Panc1 (cell line): ENCODE data around the gene ZDHHC8. TPM values are rescaled to one million over a fixed set of nuclear protein-coding genes. Genes with fewer than 3 reads are reported as not detected.

Experiments
- ATAC-seq: fragments of 200-7000 bp; cut with Tn5 transposase; 2 replicates; pipeline ENCODE4 v1.9.1; 2020; ENCODE audit warnings: mild to moderate bottlenecking, moderate library complexity
- BruUV-seq: library from RNA; stranded (reverse); fragments of 400-500 nt; replicated peaks from 2 replicates; lab custom pipeline; 2021; lab: Mats Ljungman, UMichigan
- CTCF ChIA-PET: fragments of 300-600 bp; sonication (Branson Sonifier 250); formaldehyde crosslinking; loops from one replicate; lab custom pipeline; 2022; ENCODE audit warnings: antibody characterized with exemption; lab: Charles Lee
- POLR2A ChIA-PET: fragments of 300-600 bp; sonication (Branson Sonifier 250); formaldehyde crosslinking; loops from one replicate; lab custom pipeline; 2022; ENCODE audit warnings: antibody characterized with exemption; lab: Charles Lee
- DNase-seq: peaks from one replicate; pipeline ENCODE4 v3.0.0-alpha.2; 2010; ENCODE audit warnings: low read depth, low spot score
- H3K27ac ChIP-seq: 2 replicates; pipeline ENCODE4 v1.5.1; 2011; ENCODE audit warnings: mild to moderate bottlenecking, low read length, inconsistent platforms
- H3K27me3 ChIP-seq: fragments of 200-500 bp; sonication (Bioruptor generic); 2 replicates; pipeline ENCODE4 v1.6.0; 2014; ENCODE audit warnings: low read length, inconsistent platforms; ENCODE audit not compliant: control insufficient read depth, insufficient read depth
- H3K36me3 ChIP-seq: fragments of 200-500 bp; sonication (Bioruptor generic); 2 replicates; pipeline ENCODE4 v1.5.1; 2014; ENCODE audit warnings: inconsistent platforms, mild to moderate bottlenecking, low read length, moderate library complexity; ENCODE audit not compliant: control insufficient read depth, insufficient read depth
- H3K4me1 ChIP-seq: 2 replicates; pipeline ENCODE4 v1.5.1; 2011; ENCODE audit warnings: inconsistent platforms, mild to moderate bottlenecking, low read length, moderate library complexity; ENCODE audit not compliant: control insufficient read depth, insufficient read depth
- H3K4me3 ChIP-seq, 2 experiments: 2 replicates each; pipeline ENCODE4 v1.5.1; 2011 to 2012; ENCODE audit warnings: low read depth in 2 of 2, low read length in 2 of 2, mild to moderate bottlenecking in 2 of 2, inconsistent platforms in 1 of 2, moderate library complexity in 1 of 2
- H3K9me3 ChIP-seq: fragments of 200-500 bp; sonication (Bioruptor generic); 2 replicates; pipeline ENCODE4 v1.5.1; 2014; ENCODE audit warnings: low read depth, mild to moderate bottlenecking, inconsistent platforms, low read length, moderate library complexity; ENCODE audit not compliant: control insufficient read depth, insufficient read depth
- POLR2AphosphoS5 ChIP-seq: IDR thresholded peaks from 2 replicates; pipeline ENCODE4 v1.6.1; 2012; ENCODE audit warnings: mild to moderate bottlenecking, low read depth, low read length, moderate library complexity
- REST ChIP-seq, 2 experiments: IDR thresholded peaks; 2 replicates each; pipeline ENCODE4 v1.6.1; 2011 to 2012; ENCODE audit warnings: low read depth in 2 of 2, control low read depth in 1 of 2, low read length in 1 of 2, mild to moderate bottlenecking in 1 of 2, moderate library complexity in 1 of 2; ENCODE audit not compliant: insufficient read depth in 1 of 2
- SIN3A ChIP-seq: IDR thresholded peaks from 2 replicates; pipeline ENCODE4 v1.6.1; 2012; ENCODE audit warnings: low read depth, mild to moderate bottlenecking, low read length, moderate library complexity, borderline replicate concordance; ENCODE audit not compliant: insufficient read depth
- TCF7L2 ChIP-seq: IDR thresholded peaks from 2 replicates; pipeline ENCODE4 v1.6.1; 2011; ENCODE audit warnings: mild to moderate bottlenecking, low read depth, low read length, inconsistent platforms
- in situ Hi-C: cut with HindIII; loops from 2 replicates; pipeline ENCODE4 v1.10.0; 2016; ENCODE audit warnings: low sequenced_read_pairs, low pct_unique_long_range_greater_than_20kb
- intact Hi-C: fragments of 100-400 bp; cut with micrococcal nuclease; formaldehyde crosslinking; loops from one replicate; pipeline ENCODE4 v1.10.0; 2022; ENCODE audit not compliant: unreplicated experiment
- total RNA-seq: library from RNA; stranded (reverse); gene quantifications from one replicate; pipeline ENCODE4 v1.2.1, GENCODE V29; 2021; ENCODE audit not compliant: unreplicated experiment
- TF ChIP-seq, protein P1 (sequence below): fragments of 450-650 bp; IDR thresholded peaks from 2 replicates; pipeline ENCODE4 v1.5.1; 2017; ENCODE audit warnings: mild to moderate bottlenecking

ZDHHC8 gene
- total RNA-seq, 1 experiment from 2014 or later: 79.0 TPM

GRCh38 chr22:20128902-20129746 is 2.5 kb upstream of the ZDHHC8 start:
- Histone ChIP-seq H3K27me3 (no peaks in the 10 kb centered on the region), H3K9me3 (no peaks in the 10 kb centered on the region), H3K4me1 (no peaks in the 10 kb centered on the region; the same call in 1 of the 2 replicates), H3K4me3 (no peak overlapping the region), H3K27ac (no peak overlapping the region), H3K36me3 (peaks cover 2% of the 10 kb centered on the region; the same call in 1 of the 2 replicates)
- intact Hi-C loops: no loop called here
- TF ChIP-seq, protein P1, sequence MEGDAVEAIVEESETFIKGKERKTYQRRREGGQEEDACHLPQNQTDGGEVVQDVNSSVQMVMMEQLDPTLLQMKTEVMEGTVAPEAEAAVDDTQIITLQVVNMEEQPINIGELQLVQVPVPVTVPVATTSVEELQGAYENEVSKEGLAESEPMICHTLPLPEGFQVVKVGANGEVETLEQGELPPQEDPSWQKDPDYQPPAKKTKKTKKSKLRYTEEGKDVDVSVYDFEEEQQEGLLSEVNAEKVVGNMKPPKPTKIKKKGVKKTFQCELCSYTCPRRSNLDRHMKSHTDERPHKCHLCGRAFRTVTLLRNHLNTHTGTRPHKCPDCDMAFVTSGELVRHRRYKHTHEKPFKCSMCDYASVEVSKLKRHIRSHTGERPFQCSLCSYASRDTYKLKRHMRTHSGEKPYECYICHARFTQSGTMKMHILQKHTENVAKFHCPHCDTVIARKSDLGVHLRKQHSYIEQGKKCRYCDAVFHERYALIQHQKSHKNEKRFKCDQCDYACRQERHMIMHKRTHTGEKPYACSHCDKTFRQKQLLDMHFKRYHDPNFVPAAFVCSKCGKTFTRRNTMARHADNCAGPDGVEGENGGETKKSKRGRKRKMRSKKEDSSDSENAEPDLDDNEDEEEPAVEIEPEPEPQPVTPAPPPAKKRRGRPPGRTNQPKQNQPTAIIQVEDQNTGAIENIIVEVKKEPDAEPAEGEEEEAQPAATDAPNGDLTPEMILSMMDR: no peak; the same call in 1 of the 2 replicates
- TF ChIP-seq REST (IDR thresholded peaks at IDR 0.05; ENCODE audit: insufficient read depth in 1 of 2, low read depth in 2 of 2, low read length in 1 of 2): no peak
- no peak for TF ChIP-seq POLR2AphosphoS5
- TF ChIP-seq SIN3A: no peak
- TF ChIP-seq TCF7L2: no peak
- DNase-seq (no peak), ATAC-seq (peak; percentile 7; the same call in 1 of the 2 replicates)
- ChIA-PET POLR2A (no interaction called here), CTCF (no interaction called here)
- no TSS peak for BruUV-seq
- in situ Hi-C loops: no loop called here

GRCh38 chr22:20129747-20130014 is 1.9 kb upstream of the ZDHHC8 start:
- TF ChIP-seq POLR2AphosphoS5 (no peak), REST (IDR thresholded peaks at IDR 0.05; ENCODE audit: insufficient read depth in 1 of 2, low read depth in 2 of 2, low read length in 1 of 2) (no peak), SIN3A (no peak), TCF7L2 (no peak)
- TF ChIP-seq, protein P1: no peak
- intact Hi-C loops: no loop called here
- CTCF ChIA-PET: no interaction called here
- Histone ChIP-seq H3K36me3 (peaks cover 2% of the 10 kb centered on the region; the same call in 1 of the 2 replicates), H3K9me3 (no peaks in the 10 kb centered on the region), H3K4me3 (no peak overlapping the region), H3K27me3 (no peaks in the 10 kb centered on the region), H3K4me1 (no peaks in the 10 kb centered on the region; the same call in 1 of the 2 replicates), H3K27ac (no peak overlapping the region)
- POLR2A ChIA-PET: no interaction called here
- DNase-seq: no peak
- in situ Hi-C loops: no loop called here
- ATAC-seq: no peak
- BruUV-seq: no TSS peak
